Endothelial cell of umbilical vein (primary cell): ENCODE measurements around the gene C17orf113. TPM values are rescaled to one million over a fixed set of nuclear protein-coding genes. Genes with fewer than 3 reads are reported as not detected.

ENCODE experiments used
- BruUV-seq: library from RNA; stranded (reverse); fragments of 400-500 nt; replicated peaks from 2 replicates; lab custom pipeline; 2021; lab: Mats Ljungman, UMichigan
- CTCF ChIA-PET: fragments of 300-600, 350-600 bp; sonication (Branson Sonifier 250); formaldehyde crosslinking; loops from one replicate; lab custom pipeline; 2021; ENCODE audit warnings: antibody characterized with exemption, inconsistent platforms; lab: Charles Lee
- POLR2A ChIA-PET: fragments of 300-600, 350-600 bp; sonication (Branson Sonifier 250); formaldehyde crosslinking; loops from one replicate; lab custom pipeline; 2021; ENCODE audit warnings: antibody characterized with exemption, inconsistent platforms; lab: Charles Lee
- DNase-seq: peaks from one replicate; pipeline ENCODE4 v3.0.0-alpha.2; 2011; ENCODE audit warnings: low read depth, low spot score
- FAIRE-seq: peaks from 2 replicates; lab custom pipeline; 2011; peaks lifted over from hg19 to GRCh38; lab: Jason Lieb, UNC
- H2AFZ ChIP-seq: 2 replicates; pipeline ENCODE4 v1.6.0; 2012; ENCODE audit warnings: low read depth, low read length, control low read depth, inconsistent platforms
- H3K27ac ChIP-seq: 2 replicates; pipeline ENCODE4 v1.5.1; 2011; ENCODE audit warnings: low read depth, mild to moderate bottlenecking, control low read depth, low read length, moderate library complexity; ENCODE audit not compliant: insufficient read depth
- H3K27me3 ChIP-seq, 2 experiments: 2 replicates each; pipeline versions ENCODE4 v1.6.0 to v1.6.1; 2011; ENCODE audit warnings: low read length in 2 of 2, mixed read lengths in 1 of 2; ENCODE audit not compliant: control insufficient read depth in 2 of 2, insufficient read depth in 2 of 2
- H3K36me3 ChIP-seq, 2 experiments: 2 replicates in 1 of 2; 3 replicates in 1 of 2; pipeline ENCODE4 v1.5.1; 2011; ENCODE audit warnings: low read length in 2 of 2, mild to moderate bottlenecking in 1 of 2, moderate library complexity in 1 of 2; ENCODE audit not compliant: control insufficient read depth in 2 of 2, insufficient read depth in 2 of 2; ENCODE audit errors: extremely low read depth in 1 of 2
- H3K4me1 ChIP-seq: 3 replicates; pipeline ENCODE4 v1.5.1; 2011; ENCODE audit warnings: mild to moderate bottlenecking, low read length; ENCODE audit not compliant: control insufficient read depth, insufficient read depth; ENCODE audit errors: extremely low read depth
- H3K4me2 ChIP-seq: 2 replicates; pipeline ENCODE4 v1.6.1; 2011; ENCODE audit warnings: low read length, control low read depth, mixed read lengths; ENCODE audit not compliant: insufficient read depth
- H3K4me3 ChIP-seq, 3 experiments: fragments of 200-600 bp in 1 of 3; sonication (generic), shearing (Covaris generic) in 1 of 3; replicated peaks in 1 of 3; 2 replicates each; pipeline ENCODE4 v1.5.1; 2011 to 2016; ENCODE audit warnings: control low read depth in 3 of 3, low read length in 3 of 3, mild to moderate bottlenecking in 2 of 3, inconsistent platforms in 1 of 3, low read depth in 1 of 3, moderate library complexity in 1 of 3; ENCODE audit not compliant: insufficient read depth in 1 of 3
- H3K79me2 ChIP-seq: 2 replicates; pipeline ENCODE4 v1.6.0; 2012; ENCODE audit warnings: low read length, inconsistent platforms; ENCODE audit not compliant: control insufficient read depth, insufficient read depth
- H3K9ac ChIP-seq: replicated peaks from 2 replicates; pipeline ENCODE3; 2011; ENCODE audit warnings: low read length, control low read depth; ENCODE audit not compliant: insufficient read depth; ENCODE audit errors: extremely low read depth
- H3K9me1 ChIP-seq: replicated peaks from 3 replicates; pipeline ENCODE4 v1.6.0; 2011; ENCODE audit warnings: mild to moderate bottlenecking, low read length; ENCODE audit not compliant: control insufficient read depth, insufficient read depth; ENCODE audit errors: extremely low read depth
- H3K9me3 ChIP-seq: replicated peaks from 2 replicates; pipeline ENCODE4 v1.5.1; 2012; ENCODE audit warnings: low read length, inconsistent platforms; ENCODE audit not compliant: control insufficient read depth, insufficient read depth
- H4K20me1 ChIP-seq: replicated peaks from 2 replicates; pipeline ENCODE3; 2011; ENCODE audit warnings: mild to moderate bottlenecking, low read length; ENCODE audit not compliant: control insufficient read depth, insufficient read depth; ENCODE audit errors: extremely low read depth
- CTCF ChIP-seq, 2 donors: IDR thresholded peaks; 1 replicate in 1 of 2; 2 replicates in 1 of 2; pipeline ENCODE4 v1.5.1; 2011; ENCODE audit warnings: low read length in 2 of 2, mild to moderate bottlenecking in 2 of 2, moderate library complexity in 2 of 2, control low read depth in 1 of 2, inconsistent platforms in 1 of 2, low read depth in 1 of 2; ENCODE audit not compliant: insufficient read depth in 1 of 2; ENCODE audit errors: extremely low read depth in 1 of 2
- EZH2 ChIP-seq: IDR thresholded peaks from 2 replicates; pipeline ENCODE4 v1.6.1; 2012; ENCODE audit warnings: borderline replicate concordance, low read depth, mild to moderate bottlenecking, moderate library complexity, low read length, inconsistent platforms; ENCODE audit not compliant: severe bottlenecking
- FOS ChIP-seq: IDR thresholded peaks from 2 replicates; pipeline ENCODE4 v1.6.1; 2011; ENCODE audit warnings: mild to moderate bottlenecking, low read length, moderate library complexity, borderline replicate concordance; ENCODE audit not compliant: insufficient read depth
- GATA2 ChIP-seq: IDR thresholded peaks from 2 replicates; pipeline ENCODE4 v1.7.0; 2011; ENCODE audit warnings: low read depth, mild to moderate bottlenecking, moderate library complexity, mixed read lengths, low read length; ENCODE audit not compliant: insufficient read length, insufficient read depth
- JUN ChIP-seq: IDR thresholded peaks from 2 replicates; pipeline ENCODE4 v1.6.1; 2011; ENCODE audit warnings: borderline replicate concordance, low read depth; ENCODE audit not compliant: insufficient read length, insufficient read depth
- MAX ChIP-seq: IDR thresholded peaks from 2 replicates; pipeline ENCODE4 v1.6.1; 2011; ENCODE audit not compliant: insufficient read depth, insufficient read length
- MYC ChIP-seq: IDR thresholded peaks from one replicate; pipeline ENCODE4 v1.6.1; 2011; ENCODE audit warnings: mild to moderate bottlenecking, low read depth, low read length
- POLR2A ChIP-seq: IDR thresholded peaks from 2 replicates; pipeline ENCODE4 v1.6.1; 2012; ENCODE audit warnings: low read depth, mild to moderate bottlenecking, control low read depth, low read length
- POLR2AphosphoS5 ChIP-seq: IDR thresholded peaks from 2 replicates; pipeline ENCODE4 v1.6.1; 2012; ENCODE audit warnings: low read depth, mild to moderate bottlenecking, control low read depth, low read length, moderate library complexity; ENCODE audit not compliant: insufficient read depth
- dilution Hi-C: fragments of 300-500 bp; cut with MboI; formaldehyde crosslinking; loops from one replicate; pipeline ENCODE4 v1.15.0; 2019; ENCODE audit warnings: low sequenced_read_pairs; ENCODE audit not compliant: extremely low pct_ligation_motif_present
- intact Hi-C: fragments of 100-400 bp; cut with micrococcal nuclease; formaldehyde crosslinking; loops from one replicate; pipeline ENCODE4 v1.10.0; 2022
- polyA plus RNA-seq, 4 experiments: library from polyadenylated mRNA; depleted of rRNA in 3 of 4; stranded (reverse) in 3 of 4; unstranded in 1 of 4; fragments of >200 nt; gene quantifications; 2 replicates each; pipeline versions ENCODE4 v1.2.1 to v1.2.3, GENCODE V29; 2011 to 2012; ENCODE audit warnings: missing spikeins in 1 of 4
- total RNA-seq: library from RNA; stranded (reverse); gene quantifications from 2 replicates; pipeline ENCODE4 v1.2.3, GENCODE V29; 2021

Gene C17orf113
- total and polyA plus RNA-seq, 2 donors (not counting 3 experiments of a cell fraction or from before 2014, with no cell fraction given) = 0.20 to 0.30 TPM

GRCh38 chr17:42059815-42060214 lies 9.4 kb upstream of the C17orf113 start:
- Histone ChIP-seq H3K36me3 (no peaks in the 10 kb centered on the region), H3K9ac (no peak overlapping the region), H2AFZ (no peak overlapping the region), H3K9me3 (no peaks in the 10 kb centered on the region), H3K4me2 (no peak overlapping the region), H3K27ac (no peak overlapping the region), H3K27me3 (peaks cover 8 to 12% of the 10 kb centered on the region in 2 experiments), H4K20me1 (no peaks in the 10 kb centered on the region), H3K4me1 (no peaks in the 10 kb centered on the region), H3K79me2 (no peaks in the 10 kb centered on the region), H3K9me1 (no peaks in the 10 kb centered on the region), H3K4me3 (no peak overlapping the region)
- BruUV-seq = no TSS peak
- TF ChIP-seq CTCF (IDR thresholded peaks at IDR 0.05; ENCODE audit: extremely low read depth in 1 of 2, insufficient read depth in 1 of 2, low read depth in 1 of 2, low read length in 2 of 2) = no peak
- TF ChIP-seq POLR2AphosphoS5 = no peak
- no peak for TF ChIP-seq POLR2A
- TF ChIP-seq GATA2 = no peak
- no peak for TF ChIP-seq FOS
- no peak for TF ChIP-seq JUN
- no peak for TF ChIP-seq MYC
- TF ChIP-seq EZH2 = no peak
- no peak for TF ChIP-seq MAX
- intact Hi-C loops = no loop called here
- no peak for FAIRE-seq
- dilution Hi-C loops = no loop called here
- POLR2A ChIA-PET = no interaction called here
- no peak for DNase-seq
- CTCF ChIA-PET = interaction anchor here (1.1 kb wide), 1 partner anchor 8 kb away, joined by 4 read pairs; no protein-coding TSS in a partner anchor
